22Rv1 (cell line): ENCODE measurements around the gene KCNQ4.
A peak's percentile ranks its signal among the peaks of the same experiment; 100 is the strongest.

ENCODE experiments used
- H3K27ac ChIP-seq: fragments of 450-650 bp; 2 replicates; pipeline ENCODE4 v1.5.1; 2017
- ZFX ChIP-seq: fragments of 450-650 bp; IDR thresholded peaks from 2 replicates; pipeline ENCODE4 v1.6.1; 2017; ENCODE audit warnings: antibody characterized with exemption, borderline replicate concordance
- TF ChIP-seq, protein P1 (sequence below): fragments of 450-650 bp; IDR thresholded peaks from 2 replicates; pipeline ENCODE4 v1.5.1; 2017; ENCODE audit warnings: mild to moderate bottlenecking

The KCNQ4 gene

DNA sequence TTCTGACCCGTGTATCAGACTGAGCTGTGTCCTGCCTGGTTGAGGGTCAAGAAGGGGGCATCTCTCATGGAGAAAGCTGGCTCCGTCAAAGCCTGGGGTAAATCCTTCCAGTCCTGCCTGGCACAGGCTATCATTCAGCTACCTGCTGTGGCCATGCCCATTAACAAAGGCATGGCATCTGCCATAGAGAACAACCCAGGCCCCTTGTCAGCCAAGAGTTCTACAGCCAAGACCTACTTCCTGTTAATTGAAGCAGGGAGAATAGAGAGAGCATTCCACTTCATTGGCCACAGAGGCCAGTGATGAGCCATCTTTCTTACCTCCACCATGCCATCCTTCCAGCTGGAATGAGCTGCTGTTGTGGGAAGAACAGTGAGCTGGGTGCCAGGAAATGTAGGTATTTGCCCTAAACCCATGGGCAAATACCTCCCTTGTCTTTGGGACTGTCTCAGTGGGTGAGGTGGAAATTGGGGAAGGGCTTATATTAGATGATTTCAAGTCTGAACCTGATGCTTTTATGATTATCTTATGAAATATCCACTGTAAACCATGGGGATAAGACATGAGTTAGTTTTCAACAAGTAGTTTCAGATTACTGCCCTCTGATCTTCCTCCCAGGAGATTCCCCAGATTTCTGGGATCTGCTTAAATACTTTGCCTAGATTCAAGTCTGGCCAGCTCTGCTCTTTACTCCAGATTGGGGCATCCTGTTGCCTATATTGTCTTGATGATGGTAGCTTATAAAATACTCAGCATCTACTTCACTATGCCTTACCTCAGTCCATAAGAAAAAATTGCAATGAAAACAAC lies 11.2 kb upstream of the KCNQ4 start:
- no peak for TF ChIP-seq ZFX
- TF ChIP-seq, protein P1, sequence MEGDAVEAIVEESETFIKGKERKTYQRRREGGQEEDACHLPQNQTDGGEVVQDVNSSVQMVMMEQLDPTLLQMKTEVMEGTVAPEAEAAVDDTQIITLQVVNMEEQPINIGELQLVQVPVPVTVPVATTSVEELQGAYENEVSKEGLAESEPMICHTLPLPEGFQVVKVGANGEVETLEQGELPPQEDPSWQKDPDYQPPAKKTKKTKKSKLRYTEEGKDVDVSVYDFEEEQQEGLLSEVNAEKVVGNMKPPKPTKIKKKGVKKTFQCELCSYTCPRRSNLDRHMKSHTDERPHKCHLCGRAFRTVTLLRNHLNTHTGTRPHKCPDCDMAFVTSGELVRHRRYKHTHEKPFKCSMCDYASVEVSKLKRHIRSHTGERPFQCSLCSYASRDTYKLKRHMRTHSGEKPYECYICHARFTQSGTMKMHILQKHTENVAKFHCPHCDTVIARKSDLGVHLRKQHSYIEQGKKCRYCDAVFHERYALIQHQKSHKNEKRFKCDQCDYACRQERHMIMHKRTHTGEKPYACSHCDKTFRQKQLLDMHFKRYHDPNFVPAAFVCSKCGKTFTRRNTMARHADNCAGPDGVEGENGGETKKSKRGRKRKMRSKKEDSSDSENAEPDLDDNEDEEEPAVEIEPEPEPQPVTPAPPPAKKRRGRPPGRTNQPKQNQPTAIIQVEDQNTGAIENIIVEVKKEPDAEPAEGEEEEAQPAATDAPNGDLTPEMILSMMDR: no peak
- no peak overlapping the region for H3K27ac ChIP-seq

DNA sequence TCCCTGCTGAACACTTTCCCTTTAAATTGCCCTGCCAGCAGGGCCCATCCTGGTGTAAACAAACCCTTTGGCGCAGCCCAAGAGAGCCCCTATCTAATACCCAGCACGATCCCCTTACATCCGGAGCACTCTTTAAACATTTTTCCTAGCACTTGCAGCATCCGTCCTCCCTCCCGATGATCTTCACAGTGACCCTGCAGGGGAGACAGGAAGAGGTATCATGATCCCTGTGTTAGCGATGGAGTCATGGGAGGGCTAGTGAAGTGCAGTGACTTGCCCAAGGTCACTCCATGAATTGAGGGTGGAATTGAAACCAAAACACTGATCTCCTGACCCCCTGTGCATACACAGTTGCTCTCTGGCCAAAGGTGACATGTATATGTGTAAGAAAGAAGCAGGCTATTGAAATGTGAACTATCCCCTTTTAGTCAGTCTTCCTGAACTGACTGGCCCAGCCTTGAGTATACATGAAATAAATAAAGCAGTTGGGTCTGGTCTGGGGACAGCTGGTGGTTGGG lies 9.8 kb upstream of the KCNQ4 start:
- TF ChIP-seq ZFX: no peak
- TF ChIP-seq, protein P1: no peak
- 0 out of 2 replicates have a peak overlapping the region, but pooled peaks have one; percentile 10 for H3K27ac ChIP-seq

DNA sequence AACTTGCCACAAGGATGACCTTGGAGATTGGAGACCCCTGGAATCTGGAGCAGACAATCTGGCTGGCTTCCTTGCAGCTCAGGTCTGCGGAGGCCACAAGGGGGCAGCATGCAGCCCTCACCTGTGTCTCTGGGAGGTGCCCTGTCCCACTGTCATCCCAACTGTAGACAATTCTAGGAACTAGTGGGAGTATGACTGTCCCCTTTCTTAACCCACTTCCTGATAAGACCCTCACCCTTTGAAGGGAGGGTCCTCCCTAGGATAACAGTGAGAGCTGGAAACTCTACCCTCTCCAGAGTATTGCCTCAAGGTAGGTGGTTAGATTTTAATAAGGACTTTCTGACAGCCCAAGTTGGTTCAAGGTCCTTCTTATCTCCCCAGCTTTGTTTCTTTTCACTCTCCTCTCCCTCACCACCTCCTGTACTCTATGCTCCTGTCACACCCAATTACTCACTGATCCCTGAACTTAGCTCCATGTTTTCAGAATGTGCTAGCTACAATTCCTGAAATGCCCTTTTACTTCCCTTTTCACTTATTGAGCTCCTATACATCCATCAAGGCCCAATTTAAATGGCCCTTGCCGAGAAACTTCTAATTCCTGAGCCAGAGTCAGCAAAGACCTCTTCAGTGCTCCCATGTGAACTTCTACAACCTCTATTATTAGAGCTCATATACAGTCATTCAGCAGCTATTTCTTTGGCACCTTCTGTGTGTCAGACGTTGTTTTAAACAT lies 9.2 kb upstream of the KCNQ4 start:
- TF ChIP-seq, protein P1: peak; percentile 96
- no peak for TF ChIP-seq ZFX
- 0 out of 2 replicates have a peak overlapping the region, but pooled peaks have one; percentile 10 for H3K27ac ChIP-seq

DNA sequence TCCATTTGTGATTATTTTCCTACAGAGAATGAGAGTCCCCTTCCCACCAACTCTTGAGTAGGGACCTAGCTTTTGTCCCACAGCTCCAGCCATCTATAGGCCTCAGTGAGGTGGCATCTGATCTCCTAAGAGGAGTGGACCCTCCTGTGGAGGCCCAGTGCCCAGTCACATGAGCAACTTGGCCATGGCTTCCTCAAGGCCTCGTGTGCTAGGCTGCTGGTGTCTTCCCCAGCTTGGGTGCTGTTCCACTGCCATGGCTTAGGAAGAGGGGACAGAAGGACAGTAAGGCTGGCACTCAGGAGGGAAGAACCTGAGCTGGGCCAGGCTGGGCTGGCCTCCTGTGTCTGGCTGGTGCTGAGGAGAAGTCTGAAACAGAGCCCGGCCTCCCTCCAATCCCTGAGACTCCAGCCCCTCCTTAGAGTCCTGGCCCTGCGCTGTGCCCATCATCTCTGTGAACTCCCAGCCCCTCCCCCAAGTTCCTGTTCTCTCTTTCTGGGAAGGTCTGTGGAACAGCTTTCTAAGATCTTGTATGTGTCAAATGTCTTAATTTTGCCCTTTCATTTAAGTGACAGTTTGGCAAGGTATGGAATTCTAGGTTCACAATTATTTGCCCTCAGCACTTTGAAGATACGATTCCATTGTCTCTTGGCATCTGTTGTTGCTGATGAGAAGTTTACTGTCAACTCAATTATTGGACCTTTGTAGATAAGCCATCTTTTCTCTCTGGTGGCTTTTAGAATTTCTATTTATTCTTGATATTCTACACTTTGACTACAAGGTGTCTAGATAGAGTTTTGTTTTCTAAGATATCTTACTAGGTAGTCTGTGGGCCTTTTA lies 7.1 kb upstream of the KCNQ4 start:
- H3K27ac ChIP-seq: no peak overlapping the region
- TF ChIP-seq, protein P1: no peak
- no peak for TF ChIP-seq ZFX

DNA sequence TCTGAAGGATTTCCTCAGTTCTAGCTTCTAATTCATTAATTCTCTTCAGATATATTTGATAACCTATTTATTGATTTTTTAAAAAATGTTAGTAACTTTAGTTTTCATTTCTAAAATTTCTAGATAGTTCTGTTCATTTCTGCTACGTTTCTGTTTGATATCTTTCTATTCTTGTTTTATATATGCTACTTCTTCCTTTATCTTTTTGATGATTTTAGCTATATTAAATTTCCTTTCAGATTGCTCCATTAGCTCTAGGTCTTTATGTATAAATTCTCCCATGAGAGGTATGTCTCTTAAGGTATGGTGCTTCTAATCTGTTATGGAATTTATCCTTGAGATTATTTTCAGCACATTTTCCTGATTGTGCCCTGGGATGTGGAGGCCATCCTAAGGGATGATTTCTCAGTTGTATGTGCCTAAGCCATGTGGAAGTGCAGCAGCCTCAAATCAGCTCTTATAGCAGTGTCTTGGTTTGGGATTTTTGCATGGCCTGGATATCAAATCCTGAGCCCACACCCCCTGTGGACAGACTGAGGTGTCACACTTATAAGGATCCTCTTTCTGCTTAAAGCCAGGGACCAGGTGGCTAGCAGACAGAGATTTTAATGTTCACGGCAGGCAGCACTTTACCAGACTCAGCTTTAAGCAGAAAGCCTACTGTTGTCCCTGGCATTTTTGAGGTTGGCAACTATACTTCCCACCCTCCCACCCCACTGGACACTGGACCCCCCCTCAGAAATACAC lies 6.2 kb upstream of the KCNQ4 start:
- no peak overlapping the region for H3K27ac ChIP-seq
- no peak for TF ChIP-seq ZFX
- TF ChIP-seq, protein P1: no peak
